Measurements from ENCODE around the gene ANKS1B.

The ANKS1B gene

GRCh38 chr12:99771659-99772058, 213.1 kb downstream of the ANKS1B start:
- Histone ChIP-seq H3K4me3 (ENCODE audit: low read length) (no peak overlapping the region), H3K9me3 (ENCODE audit: control insufficient read depth, low read length) (no peaks in the 10 kb centered on the region), H3K4me1 (ENCODE audit: control insufficient read depth, insufficient read depth, low read length) (no peaks in the 10 kb centered on the region), H3K36me3 (ENCODE audit: control insufficient read depth, insufficient read depth, low read length) (no peaks in the 10 kb centered on the region), H3K9ac (ENCODE audit: low read length) (no peak overlapping the region), H3K27me3 (ENCODE audit: control insufficient read depth, insufficient read depth, low read length) (no peaks in the 10 kb centered on the region)

GRCh38 chr12:99769396-99769980, 215.2 kb downstream of the ANKS1B start:
- Histone ChIP-seq H3K27me3 (ENCODE audit: control insufficient read depth, insufficient read depth, low read length) (no peaks in the 10 kb centered on the region), H3K4me3 (ENCODE audit: low read length) (no peak overlapping the region), H3K9me3 (ENCODE audit: control insufficient read depth, low read length) (no peaks in the 10 kb centered on the region), H3K36me3 (ENCODE audit: control insufficient read depth, insufficient read depth, low read length) (no peaks in the 10 kb centered on the region), H3K9ac (ENCODE audit: low read length) (no peak overlapping the region), H3K4me1 (ENCODE audit: control insufficient read depth, insufficient read depth, low read length) (no peaks in the 10 kb centered on the region)

GRCh38 chr12:99768758-99769157, 216.0 kb downstream of the ANKS1B start:
- H3K4me3 ChIP-seq (ENCODE audit: low read length): no peak overlapping the region
- H3K4me1 ChIP-seq (ENCODE audit: control insufficient read depth, insufficient read depth, low read length): no peaks in the 10 kb centered on the region
- no peaks in the 10 kb centered on the region for H3K36me3 ChIP-seq (ENCODE audit: control insufficient read depth, insufficient read depth, low read length)
- H3K9ac ChIP-seq (ENCODE audit: low read length): no peak overlapping the region
- H3K27me3 ChIP-seq (ENCODE audit: control insufficient read depth, insufficient read depth, low read length): no peaks in the 10 kb centered on the region
- no peaks in the 10 kb centered on the region for H3K9me3 ChIP-seq (ENCODE audit: control insufficient read depth, low read length)

GRCh38 chr12:99767809-99768208, 216.9 kb downstream of the ANKS1B start:
- H3K9me3 ChIP-seq (ENCODE audit: control insufficient read depth, low read length): no peaks in the 10 kb centered on the region
- no peak overlapping the region for H3K4me3 ChIP-seq (ENCODE audit: low read length)
- H3K36me3 ChIP-seq (ENCODE audit: control insufficient read depth, insufficient read depth, low read length): no peaks in the 10 kb centered on the region
- no peak overlapping the region for H3K9ac ChIP-seq (ENCODE audit: low read length)
- H3K27me3 ChIP-seq (ENCODE audit: control insufficient read depth, insufficient read depth, low read length): no peaks in the 10 kb centered on the region
- no peaks in the 10 kb centered on the region for H3K4me1 ChIP-seq (ENCODE audit: control insufficient read depth, insufficient read depth, low read length)

- Histone ChIP-seq H3K4me1 (ENCODE audit: control insufficient read depth, insufficient read depth, low read length) (no peaks in the 10 kb centered on the region), H3K36me3 (ENCODE audit: control insufficient read depth, insufficient read depth, low read length) (no peaks in the 10 kb centered on the region), H3K9me3 (ENCODE audit: control insufficient read depth, low read length) (no peaks in the 10 kb centered on the region), H3K27me3 (ENCODE audit: control insufficient read depth, insufficient read depth, low read length) (no peaks in the 10 kb centered on the region), H3K9ac (ENCODE audit: low read length) (no peak overlapping the region), H3K4me3 (ENCODE audit: low read length) (no peak overlapping the region)
Observed at GRCh38 chr12:99766408-99766807, 218.3 kb downstream of the ANKS1B start.

GRCh38 chr12:99765469-99766114, 219.1 kb downstream of the ANKS1B start:
- H3K4me3 ChIP-seq (ENCODE audit: low read length): no peak overlapping the region
- H3K9ac ChIP-seq (ENCODE audit: low read length): no peak overlapping the region
- H3K4me1 ChIP-seq (ENCODE audit: control insufficient read depth, insufficient read depth, low read length): no peaks in the 10 kb centered on the region

GRCh38 chr12:99759444-99759843, 225.3 kb downstream of the ANKS1B start:
- Histone ChIP-seq H3K4me1 (ENCODE audit: control insufficient read depth, insufficient read depth, low read length) (no peaks in the 10 kb centered on the region), H3K27me3 (ENCODE audit: control insufficient read depth, insufficient read depth, low read length) (no peaks in the 10 kb centered on the region), H3K36me3 (ENCODE audit: control insufficient read depth, insufficient read depth, low read length) (no peaks in the 10 kb centered on the region), H3K9ac (ENCODE audit: low read length) (no peak overlapping the region), H3K9me3 (ENCODE audit: control insufficient read depth, low read length) (no peaks in the 10 kb centered on the region), H3K4me3 (ENCODE audit: low read length) (no peak overlapping the region)

More at GRCh38 chr12:99765469-99766114, 219.1 kb downstream of the ANKS1B start:
- H3K27me3 ChIP-seq (ENCODE audit: control insufficient read depth, insufficient read depth, low read length): no peaks in the 10 kb centered on the region
- H3K9me3 ChIP-seq (ENCODE audit: control insufficient read depth, low read length): no peaks in the 10 kb centered on the region
- H3K36me3 ChIP-seq (ENCODE audit: control insufficient read depth, insufficient read depth, low read length): no peaks in the 10 kb centered on the region

GRCh38 chr12:99758997-99759396, 225.7 kb downstream of the ANKS1B start:
- H3K4me3 ChIP-seq (ENCODE audit: low read length): no peak overlapping the region
- no peak overlapping the region for H3K9ac ChIP-seq (ENCODE audit: low read length)
- H3K27me3 ChIP-seq (ENCODE audit: control insufficient read depth, insufficient read depth, low read length): no peaks in the 10 kb centered on the region
- no peaks in the 10 kb centered on the region for H3K36me3 ChIP-seq (ENCODE audit: control insufficient read depth, insufficient read depth, low read length)
- H3K9me3 ChIP-seq (ENCODE audit: control insufficient read depth, low read length): no peaks in the 10 kb centered on the region
- no peaks in the 10 kb centered on the region for H3K4me1 ChIP-seq (ENCODE audit: control insufficient read depth, insufficient read depth, low read length)

- Histone ChIP-seq H3K27me3 (ENCODE audit: control insufficient read depth, insufficient read depth, low read length) (no peaks in the 10 kb centered on the region), H3K36me3 (ENCODE audit: control insufficient read depth, insufficient read depth, low read length) (no peaks in the 10 kb centered on the region), H3K4me3 (ENCODE audit: low read length) (no peak overlapping the region), H3K4me1 (ENCODE audit: control insufficient read depth, insufficient read depth, low read length) (no peaks in the 10 kb centered on the region), H3K9ac (ENCODE audit: low read length) (no peak overlapping the region), H3K9me3 (ENCODE audit: control insufficient read depth, low read length) (no peaks in the 10 kb centered on the region)
Observed at GRCh38 chr12:99752740-99753139, 232.0 kb downstream of the ANKS1B start.

GRCh38 chr12:99746538-99746937, 238.2 kb downstream of the ANKS1B start:
- Histone ChIP-seq H3K36me3 (ENCODE audit: control insufficient read depth, insufficient read depth, low read length) (no peaks in the 10 kb centered on the region), H3K4me3 (ENCODE audit: low read length) (no peak overlapping the region), H3K27me3 (ENCODE audit: control insufficient read depth, insufficient read depth, low read length) (no peaks in the 10 kb centered on the region), H3K9ac (ENCODE audit: low read length) (no peak overlapping the region), H3K9me3 (ENCODE audit: control insufficient read depth, low read length) (no peaks in the 10 kb centered on the region), H3K4me1 (ENCODE audit: control insufficient read depth, insufficient read depth, low read length) (no peaks in the 10 kb centered on the region)

GRCh38 chr12:99745895-99746294, 238.8 kb downstream of the ANKS1B start:
- Histone ChIP-seq H3K9ac (ENCODE audit: low read length) (no peak overlapping the region), H3K9me3 (ENCODE audit: control insufficient read depth, low read length) (no peaks in the 10 kb centered on the region), H3K36me3 (ENCODE audit: control insufficient read depth, insufficient read depth, low read length) (no peaks in the 10 kb centered on the region), H3K27me3 (ENCODE audit: control insufficient read depth, insufficient read depth, low read length) (no peaks in the 10 kb centered on the region), H3K4me1 (ENCODE audit: control insufficient read depth, insufficient read depth, low read length) (no peaks in the 10 kb centered on the region), H3K4me3 (ENCODE audit: low read length) (no peak overlapping the region)

- Histone ChIP-seq H3K4me3 (ENCODE audit: low read length) (no peak overlapping the region), H3K36me3 (ENCODE audit: control insufficient read depth, insufficient read depth, low read length) (no peaks in the 10 kb centered on the region), H3K9ac (ENCODE audit: low read length) (no peak overlapping the region), H3K9me3 (ENCODE audit: control insufficient read depth, low read length) (no peaks in the 10 kb centered on the region), H3K4me1 (ENCODE audit: control insufficient read depth, insufficient read depth, low read length) (no peaks in the 10 kb centered on the region), H3K27me3 (ENCODE audit: control insufficient read depth, insufficient read depth, low read length) (no peaks in the 10 kb centered on the region)
Observed at GRCh38 chr12:99745121-99745520, 239.6 kb downstream of the ANKS1B start.
